Measurements from ENCODE around the gene FAM120B.

DNA sequence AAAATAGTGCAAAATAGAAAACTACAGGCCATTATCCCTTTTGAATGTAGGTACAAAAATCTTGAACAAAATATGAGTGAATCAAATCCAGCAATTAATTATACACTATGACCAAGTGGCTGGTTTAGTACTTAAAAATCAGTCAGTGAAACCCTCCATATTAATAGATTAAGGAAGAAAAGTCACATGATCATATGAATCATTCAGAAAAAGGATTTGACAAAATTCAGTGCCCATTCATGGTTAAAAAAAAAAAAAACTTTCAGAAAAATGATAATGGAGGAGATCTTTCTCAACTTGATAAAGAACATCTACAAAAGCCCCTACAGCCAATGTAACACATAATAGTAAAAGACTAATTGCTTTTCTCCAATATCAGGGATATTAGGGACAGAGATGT, 75.0 kb downstream of the FAM120B start:
- no peak for TF ChIP-seq POLR2A (IDR thresholded peaks at IDR 0.05; ENCODE audit: low read depth, low read length)
- TF ChIP-seq POLR2AphosphoS5 (IDR thresholded peaks at IDR 0.05; ENCODE audit: low read depth, low read length): no peak
- TF ChIP-seq PAX5 (IDR thresholded peaks at IDR 0.05; ENCODE audit: insufficient read depth, low read length, severe bottlenecking): no peak
- no peak for TF ChIP-seq TAF1 (IDR thresholded peaks at IDR 0.05; ENCODE audit: low read depth, low read length)
- no peak for TF ChIP-seq POU2F2 (IDR thresholded peaks at IDR 0.05; ENCODE audit: low read depth, low read length)
